ENCODE data around the gene TCEANC2.
A peak's percentile ranks its signal among the peaks of the same experiment; 100 is the strongest.
"Not testable (repeated sequence)": the region's sequence is repeated elsewhere in the genome, so short reads cannot be mapped to it uniquely, and the experiment has no call there.

Gene TCEANC2

DNA sequence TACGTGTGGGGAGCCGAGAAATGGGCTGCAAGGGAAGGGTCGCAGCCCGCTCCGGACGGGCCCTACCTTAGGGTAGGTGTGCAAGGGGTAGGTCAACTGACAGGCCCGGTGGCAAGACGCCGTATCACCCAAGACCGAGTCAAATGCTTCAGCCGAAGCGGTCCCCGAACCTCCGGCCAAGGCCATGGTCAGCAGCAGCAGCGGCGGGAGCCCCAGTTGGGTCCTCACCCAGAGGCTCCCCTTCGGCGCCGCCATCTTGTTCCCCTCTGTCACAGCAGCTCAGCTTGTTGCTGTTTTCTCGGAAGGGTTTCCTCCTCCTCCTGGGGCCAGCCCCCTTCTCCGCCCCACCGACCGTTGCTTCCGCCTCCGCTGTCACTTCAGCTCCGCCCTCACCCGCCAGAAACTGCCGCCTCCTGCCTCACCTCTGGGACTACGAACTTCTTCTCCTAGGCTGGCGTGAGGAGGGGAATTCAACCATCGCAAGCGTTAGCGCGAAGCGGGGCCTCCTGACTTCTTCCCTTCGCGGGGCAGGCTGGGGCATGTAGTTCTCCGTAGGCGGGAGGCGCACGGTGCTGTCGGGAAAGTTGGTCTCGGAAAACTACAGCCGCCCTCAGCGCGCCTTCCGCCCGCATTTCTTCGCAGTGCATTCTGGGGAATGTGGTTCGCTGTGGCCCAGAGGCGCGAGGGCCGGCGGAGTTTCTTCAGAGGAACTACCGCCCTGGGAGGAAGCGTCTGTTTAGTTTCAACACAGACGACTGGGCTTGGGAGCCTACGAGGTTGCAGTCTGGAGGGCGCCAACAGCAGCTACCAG is at the start of gene TCEANC2, which contains the start of gene TMEM59:
Gene TCEANC2 (plus strand): TSS at position 675 of the 811 bp plus-strand sequence. CDS start 815 bp downstream, outside the sequence.
Gene TMEM59 (minus strand): TSS at position 271 of the 811 bp plus-strand sequence. CDS start 16 bp downstream, at position 255.
- TF ChIP-seq POLR2A (IDR thresholded peaks at IDR 0.05; ENCODE audit: low read length): peak; percentile 90
- no peak for TF ChIP-seq GATA1 (IDR thresholded peaks at IDR 0.05; ENCODE audit: low read depth, low read length)

DNA sequence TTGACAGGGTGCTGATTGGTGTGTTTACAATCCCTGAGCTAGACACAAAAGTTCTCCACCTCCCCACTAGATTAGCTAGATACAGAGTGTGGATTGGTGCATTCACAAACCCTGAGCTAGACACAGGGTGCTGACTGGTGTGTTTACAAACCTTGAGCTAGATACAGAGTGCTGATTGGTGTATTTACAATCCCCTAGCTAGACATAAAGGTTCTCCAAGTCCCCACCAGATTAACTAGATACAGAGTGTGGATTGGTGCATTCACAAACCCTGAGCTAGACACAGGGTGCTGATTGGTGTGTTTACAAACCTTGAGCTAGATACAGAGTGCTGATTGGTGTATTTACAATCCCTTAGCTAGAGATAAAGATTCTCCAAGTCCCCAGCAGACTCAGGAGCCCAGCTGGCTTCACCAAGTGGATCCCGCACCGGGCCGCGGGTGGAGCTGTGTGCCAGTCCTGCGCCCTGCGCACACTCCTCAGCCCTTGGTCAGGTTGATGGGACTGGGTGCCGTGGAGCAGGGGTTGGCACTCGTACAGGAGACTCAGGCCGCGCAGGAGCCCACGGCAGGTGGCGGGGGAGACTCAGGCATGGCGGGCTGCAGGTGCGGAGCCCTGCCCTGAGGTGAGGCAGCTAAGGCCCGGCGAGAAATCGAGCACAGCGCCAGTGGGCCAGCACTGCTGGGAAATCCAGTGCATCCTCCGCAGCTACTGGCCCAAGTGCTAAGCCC is 49.5 kb upstream of the TCEANC2 start:
- not testable (repeated sequence) for DNase-seq

More for the DNA sequence above, at the start of gene TCEANC2, which contains the start of gene TMEM59:
- peak; percentile 98 to 99 for DNase-seq

DNA sequence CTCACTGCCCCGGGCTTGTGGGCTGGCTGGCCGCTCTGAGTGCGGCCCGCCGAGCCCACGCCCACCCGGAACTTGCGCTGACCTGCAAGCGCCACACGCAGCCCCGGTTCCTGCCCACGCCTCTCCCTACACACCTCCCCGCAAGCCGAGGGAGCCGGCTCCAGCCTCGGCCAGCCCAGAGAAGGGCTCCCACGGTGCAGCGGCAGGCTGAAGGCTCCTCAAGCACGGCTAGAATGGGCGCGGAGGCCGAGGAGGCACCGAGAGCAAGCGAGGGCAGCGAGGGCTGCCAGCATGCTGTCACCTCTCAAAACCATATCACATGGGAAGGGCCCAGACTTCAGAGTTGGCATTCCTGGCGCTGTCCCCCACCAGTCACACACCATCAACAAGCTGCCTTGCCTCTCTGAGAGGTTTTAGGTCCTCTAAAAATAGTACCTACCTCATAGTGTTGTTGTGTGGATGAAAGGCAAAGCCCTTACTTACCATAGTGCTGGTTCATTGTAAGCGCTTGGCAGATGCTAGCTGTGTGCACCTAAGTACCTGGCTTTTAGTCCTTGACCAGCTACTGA is 48.8 kb upstream of the TCEANC2 start:
- no peak for TF ChIP-seq GATA1 (IDR thresholded peaks at IDR 0.05; ENCODE audit: low read depth, low read length)
- no peak for TF ChIP-seq POLR2A (IDR thresholded peaks at IDR 0.05; ENCODE audit: low read length)
- DNase-seq: no peak

DNA sequence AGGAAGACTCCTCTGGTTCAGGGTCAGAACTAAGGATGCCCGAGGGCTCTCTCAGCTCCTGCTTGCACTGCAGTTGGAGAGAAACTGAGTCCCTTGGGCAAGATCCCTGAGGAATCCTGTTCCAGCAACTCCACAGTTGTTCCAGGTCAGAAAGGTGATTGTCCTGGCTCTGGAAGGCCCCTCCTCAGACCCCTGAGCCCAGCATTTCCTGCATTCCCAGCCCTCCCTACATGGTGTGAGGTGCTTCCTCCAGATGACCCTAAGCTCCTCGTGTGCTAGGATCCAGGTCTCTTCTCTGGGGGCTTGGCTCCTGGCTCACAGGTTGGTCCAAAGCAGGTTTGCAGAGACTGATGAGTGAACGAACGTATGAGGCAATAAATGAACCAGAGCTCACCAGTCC is 46.9 kb upstream of the TCEANC2 start:
- DNase-seq: no peak
- no peak for TF ChIP-seq POLR2A (IDR thresholded peaks at IDR 0.05; ENCODE audit: low read length)
- TF ChIP-seq GATA1 (IDR thresholded peaks at IDR 0.05; ENCODE audit: low read depth, low read length): no peak

DNA sequence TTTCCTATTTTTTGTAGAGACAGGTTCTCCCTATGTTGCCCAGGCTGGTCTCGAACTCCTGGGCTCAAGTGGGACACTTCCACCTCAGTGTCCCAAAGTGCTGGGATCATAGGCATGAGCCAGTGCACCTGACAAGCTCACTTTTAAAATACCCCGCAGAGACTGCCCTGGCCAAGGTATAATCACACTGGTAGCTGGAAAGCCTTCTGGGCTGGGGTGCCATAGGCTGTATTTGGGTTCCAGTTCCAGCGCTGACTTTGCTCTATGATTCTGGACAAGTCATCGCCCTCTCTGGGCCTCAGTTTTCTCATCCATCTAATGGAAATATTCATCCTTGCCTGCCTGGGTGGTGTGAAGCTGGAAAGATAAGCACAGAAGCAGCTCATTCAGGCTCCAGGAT is 45.8 kb upstream of the TCEANC2 start:
- DNase-seq: no peak
- no peak for TF ChIP-seq POLR2A (IDR thresholded peaks at IDR 0.05; ENCODE audit: low read length)
- TF ChIP-seq GATA1 (IDR thresholded peaks at IDR 0.05; ENCODE audit: low read depth, low read length): no peak

DNA sequence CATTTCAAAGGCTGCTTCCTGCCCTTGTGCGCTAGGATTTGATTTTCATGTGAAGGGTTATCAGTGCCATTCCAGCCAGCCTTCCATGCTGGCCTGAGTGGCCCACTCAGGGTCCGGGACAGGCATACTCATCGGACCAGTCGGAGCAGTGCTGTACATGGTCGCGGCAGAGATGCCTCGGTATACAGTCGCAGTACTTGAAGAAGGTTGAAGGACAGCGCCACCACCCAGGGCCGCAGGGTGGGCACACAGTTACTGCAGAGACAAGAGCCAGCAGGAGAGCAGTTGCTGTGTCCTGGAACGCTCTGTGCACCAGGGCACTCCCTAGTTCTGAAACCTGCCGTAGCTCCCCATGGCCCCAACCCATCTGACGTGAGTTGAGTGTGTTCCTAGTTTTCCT is 44.5 kb upstream of the TCEANC2 start:
- no peak for DNase-seq

DNA sequence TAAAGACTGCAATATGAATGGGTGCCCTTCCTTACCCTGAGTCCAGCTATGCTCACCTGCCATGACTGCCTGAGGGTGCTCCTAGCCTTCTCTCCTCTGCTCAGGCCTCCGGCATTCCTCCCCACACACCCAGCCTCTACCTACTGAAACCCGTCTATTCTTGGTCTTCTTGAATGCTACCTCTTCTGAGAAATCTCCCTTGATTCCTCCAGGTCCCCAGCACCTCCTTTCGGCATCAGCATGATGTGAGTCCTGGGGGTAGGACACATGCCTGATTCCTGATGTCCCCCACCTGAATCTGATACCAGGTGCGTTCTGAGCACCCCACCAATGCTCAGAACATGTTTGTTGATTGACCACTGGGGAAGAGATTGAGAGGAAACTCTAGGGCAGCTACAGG is 44.0 kb upstream of the TCEANC2 start:
- TF ChIP-seq GATA1 (IDR thresholded peaks at IDR 0.05; ENCODE audit: low read depth, low read length) (no peak), POLR2A (IDR thresholded peaks at IDR 0.05; ENCODE audit: low read length) (no peak)
- no peak for DNase-seq

More for the DNA sequence above, 44.5 kb upstream of the TCEANC2 start:
- TF ChIP-seq GATA1 (IDR thresholded peaks at IDR 0.05; ENCODE audit: low read depth, low read length) (no peak), POLR2A (IDR thresholded peaks at IDR 0.05; ENCODE audit: low read length) (no peak)

DNA sequence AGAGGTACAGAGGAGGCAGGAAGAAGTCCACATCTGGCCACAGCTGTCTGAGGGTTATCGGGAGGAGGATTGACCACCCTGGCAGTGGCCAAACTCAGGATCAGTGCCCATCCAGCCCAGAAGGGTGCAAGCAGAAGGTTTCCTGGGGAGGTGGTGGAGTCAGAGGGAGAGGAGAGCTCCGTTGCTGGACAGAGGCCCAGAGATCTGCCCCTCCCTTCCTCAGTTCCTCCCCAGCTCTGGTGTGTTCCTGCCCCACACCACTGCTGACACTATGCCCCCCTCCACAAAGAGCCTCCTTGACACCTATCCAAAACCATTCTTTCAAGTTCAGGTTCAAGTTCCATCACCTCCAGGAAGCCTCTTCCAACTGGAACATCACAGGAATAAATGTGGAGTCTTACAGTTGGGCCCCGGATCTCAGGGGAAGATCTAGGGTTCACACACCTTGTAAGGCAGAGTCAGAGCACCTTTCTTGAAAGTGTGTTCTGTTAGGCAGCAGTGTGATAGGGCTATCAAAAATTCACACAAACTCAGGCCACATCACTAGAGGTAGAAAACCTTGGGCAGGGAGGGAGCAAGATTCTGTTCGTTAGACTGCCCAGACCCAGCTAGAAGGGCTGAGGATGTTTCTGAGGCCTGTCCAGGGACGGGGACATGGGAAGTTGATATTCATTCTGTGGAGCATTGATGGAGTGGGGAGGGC is 42.8 kb upstream of the TCEANC2 start:
- TF ChIP-seq POLR2A (IDR thresholded peaks at IDR 0.05; ENCODE audit: low read length) (no peak), GATA1 (IDR thresholded peaks at IDR 0.05; ENCODE audit: low read depth, low read length) (no peak)
- DNase-seq: no peak

DNA sequence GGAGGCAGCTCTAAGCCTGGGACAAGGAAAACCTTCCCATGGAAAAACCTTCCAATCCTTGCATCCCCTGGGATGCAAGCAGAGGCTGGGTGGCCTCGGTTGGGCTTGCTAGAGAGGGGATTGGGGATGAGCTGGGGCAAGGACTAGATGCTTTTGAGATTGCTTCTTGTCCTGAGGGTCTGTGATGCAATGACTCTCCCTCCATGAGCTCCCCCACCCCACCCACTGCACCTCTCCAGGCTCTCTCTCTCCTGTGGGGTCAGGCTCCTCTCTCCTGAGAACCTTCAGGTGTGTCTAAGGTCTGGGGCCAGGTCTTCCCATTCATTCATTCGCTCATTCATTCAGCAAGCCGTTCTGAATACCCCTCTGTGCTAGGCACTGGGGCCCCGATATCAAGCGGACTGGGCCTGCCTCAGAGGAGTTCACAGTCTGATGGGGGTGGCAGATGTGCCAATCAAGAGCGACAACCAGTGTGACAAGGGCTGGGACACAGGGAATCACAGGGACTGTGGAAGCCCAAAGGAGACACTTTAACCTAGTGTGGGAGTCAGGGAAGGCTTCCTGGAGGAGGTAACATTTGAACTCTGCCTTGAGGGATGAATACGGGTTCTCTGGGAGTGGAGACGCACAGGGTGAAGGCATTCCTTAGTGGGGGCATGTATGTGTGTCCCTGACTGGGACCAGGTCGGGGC is 41.9 kb upstream of the TCEANC2 start:
- no peak for DNase-seq
- no peak for TF ChIP-seq GATA1 (IDR thresholded peaks at IDR 0.05; ENCODE audit: low read depth, low read length)
- no peak for TF ChIP-seq POLR2A (IDR thresholded peaks at IDR 0.05; ENCODE audit: low read length)

DNA sequence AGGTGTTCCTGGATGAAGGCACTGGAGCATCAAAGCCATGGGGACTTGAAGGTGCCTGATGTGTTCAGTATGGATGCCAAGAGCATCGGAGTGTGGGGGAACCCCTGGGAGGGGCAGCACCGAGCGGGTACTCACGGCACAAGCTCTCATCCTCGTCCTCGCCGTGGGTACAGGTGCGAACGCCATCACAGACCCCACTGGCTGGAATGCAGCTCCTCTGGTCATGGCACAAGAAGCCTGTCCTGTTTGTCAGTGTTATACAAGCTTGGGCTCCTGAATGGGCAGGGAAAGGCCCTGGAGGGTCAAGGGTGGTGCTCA is 41.4 kb upstream of the TCEANC2 start:
- no peak for DNase-seq
- no peak for TF ChIP-seq POLR2A (IDR thresholded peaks at IDR 0.05; ENCODE audit: low read length)
- no peak for TF ChIP-seq GATA1 (IDR thresholded peaks at IDR 0.05; ENCODE audit: low read depth, low read length)

DNA sequence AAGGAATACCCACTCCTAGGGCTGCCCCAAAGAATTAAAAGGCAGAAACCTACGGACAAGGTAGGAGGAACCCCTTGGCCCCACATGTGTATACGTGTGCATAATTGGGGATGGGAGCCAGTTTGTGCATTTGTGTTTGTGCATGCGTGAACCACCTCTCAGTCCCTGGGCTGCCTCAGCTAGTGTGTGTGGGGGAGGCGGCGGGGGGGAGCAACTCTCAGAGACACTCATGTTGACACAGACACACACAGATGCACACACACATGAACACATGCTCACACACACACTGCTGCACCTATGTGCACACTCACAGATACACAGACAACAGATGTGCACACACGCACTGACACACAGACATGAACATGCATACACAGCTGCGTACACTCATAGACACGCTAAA is 40.5 kb upstream of the TCEANC2 start:
- TF ChIP-seq POLR2A (IDR thresholded peaks at IDR 0.05; ENCODE audit: low read length) (no peak), GATA1 (IDR thresholded peaks at IDR 0.05; ENCODE audit: low read depth, low read length) (no peak)
- DNase-seq: no peak

DNA sequence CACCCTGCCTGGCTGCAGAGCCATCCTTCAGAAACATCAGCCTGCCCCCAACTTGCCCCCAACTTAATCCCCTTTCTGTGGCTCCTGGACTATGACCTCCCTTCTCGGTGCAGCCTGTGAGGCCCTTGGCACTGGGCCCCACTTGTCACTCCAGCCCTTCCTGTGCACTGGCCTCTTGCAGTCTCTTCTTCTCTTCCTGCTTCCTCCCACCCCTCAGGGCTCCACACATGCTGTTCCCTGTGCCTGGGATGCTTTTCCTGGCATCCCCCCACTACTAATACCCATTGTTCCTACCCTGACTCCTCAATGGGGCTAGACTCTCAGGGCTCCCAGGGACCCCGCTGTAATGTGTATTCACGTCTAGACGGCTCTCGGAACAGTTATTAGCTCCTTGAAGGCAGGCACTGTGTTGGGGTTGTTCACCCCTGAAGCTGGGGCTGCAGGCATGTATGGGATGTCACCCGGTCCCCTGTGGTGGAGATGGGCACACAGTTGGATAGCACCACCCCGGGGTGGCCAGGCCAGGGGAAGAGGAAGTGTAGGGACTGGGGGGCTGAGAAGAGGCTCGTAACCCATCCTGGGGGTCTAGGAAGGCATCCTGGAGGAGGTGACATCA is 39.9 kb upstream of the TCEANC2 start:
- DNase-seq: no peak
- no peak for TF ChIP-seq POLR2A (IDR thresholded peaks at IDR 0.05; ENCODE audit: low read length)
- no peak for TF ChIP-seq GATA1 (IDR thresholded peaks at IDR 0.05; ENCODE audit: low read depth, low read length)
